ENCODE results near the gene THRB. TPM values are rescaled to one million over a fixed set of nuclear protein-coding genes. Genes with fewer than 3 reads are reported as not detected.

Gene THRB
- total and polyA plus RNA-seq, 2 experiments from 2014 or later = 26.8 to 60.0 TPM

- Histone ChIP-seq H3K27me3 (no peaks in the 10 kb centered on the region), H3K27ac (no peak overlapping the region), H3K9me2 (replicated peaks; ENCODE audit: insufficient read depth) (no peaks in the 10 kb centered on the region), H3K4me3 (no peak overlapping the region), H4K20me1 (ENCODE audit: insufficient read depth, poor library complexity, severe bottlenecking) (no peaks in the 10 kb centered on the region), H3K79me2 (no peaks in the 10 kb centered on the region), H3K4me1 (ENCODE audit: insufficient read depth) (peaks cover 32% of the 10 kb centered on the region), H2AFZ (no peak overlapping the region), H3K4me2 (no peak overlapping the region), H3K36me3 (replicated peaks; ENCODE audit: insufficient read depth, low read depth) (no peaks in the 10 kb centered on the region), H3K9me3 (ENCODE audit: low read depth) (no peaks in the 10 kb centered on the region)
- 91% methylated on average over 2 of the region's 2 CpGs for WGBS (ENCODE audit: low lambda C conversion rate, missing lambda C conversion rate)
- TF ChIP-seq EZH2 (IDR thresholded peaks at IDR 0.05; ENCODE audit: borderline replicate concordance) = no peak
- TF ChIP-seq EZH2phosphoT487 (IDR thresholded peaks at IDR 0.05; ENCODE audit: low read depth, severe bottlenecking, unreplicated experiment) = no peak
- no peak for TF ChIP-seq CTCF (IDR thresholded peaks at IDR 0.05; ENCODE audit: poor library complexity)
- DNase-seq (ENCODE audit: low spot score) = no peak
These were observed 359.4 kb downstream of the THRB start for GRCh38 chr3:24135280-24135679.

- no peak overlapping the region for H3K4me2 ChIP-seq
- H3K27me3 ChIP-seq = no peaks in the 10 kb centered on the region
- no peaks in the 10 kb centered on the region for H3K9me2 ChIP-seq (replicated peaks; ENCODE audit: insufficient read depth)
- 90% methylated on average over 2 of the region's 2 CpGs for WGBS (ENCODE audit: low lambda C conversion rate, missing lambda C conversion rate)
- TF ChIP-seq CTCF (IDR thresholded peaks at IDR 0.05; ENCODE audit: poor library complexity) = no peak
- TF ChIP-seq EZH2 (IDR thresholded peaks at IDR 0.05; ENCODE audit: borderline replicate concordance) = no peak
- no peak for TF ChIP-seq EZH2phosphoT487 (IDR thresholded peaks at IDR 0.05; ENCODE audit: low read depth, severe bottlenecking, unreplicated experiment)
- H3K27ac ChIP-seq = no peak overlapping the region
- no peaks in the 10 kb centered on the region for H3K36me3 ChIP-seq (replicated peaks; ENCODE audit: insufficient read depth, low read depth)
- peaks cover 20% of the 10 kb centered on the region for H3K4me1 ChIP-seq (ENCODE audit: insufficient read depth)
- no peak overlapping the region for H2AFZ ChIP-seq
- no peak for DNase-seq (ENCODE audit: low spot score)
- H4K20me1 ChIP-seq (ENCODE audit: insufficient read depth, poor library complexity, severe bottlenecking) = no peaks in the 10 kb centered on the region
- no peak overlapping the region for H3K4me3 ChIP-seq
- no peaks in the 10 kb centered on the region for H3K79me2 ChIP-seq
- no peaks in the 10 kb centered on the region for H3K9me3 ChIP-seq (ENCODE audit: low read depth)
These were observed 360.7 kb downstream of the THRB start for GRCh38 chr3:24133942-24134341.

GRCh38 chr3:24133436-24133835 lies 361.2 kb downstream of the THRB start:
- no peak for DNase-seq (ENCODE audit: low spot score)
- Histone ChIP-seq H3K36me3 (replicated peaks; ENCODE audit: insufficient read depth, low read depth) (no peaks in the 10 kb centered on the region), H3K79me2 (no peaks in the 10 kb centered on the region), H3K4me2 (no peak overlapping the region), H3K4me3 (no peak overlapping the region), H3K4me1 (ENCODE audit: insufficient read depth) (peaks cover 15% of the 10 kb centered on the region), H3K27me3 (no peaks in the 10 kb centered on the region), H4K20me1 (ENCODE audit: insufficient read depth, poor library complexity, severe bottlenecking) (no peaks in the 10 kb centered on the region), H2AFZ (no peak overlapping the region), H3K9me3 (ENCODE audit: low read depth) (no peaks in the 10 kb centered on the region), H3K9me2 (replicated peaks; ENCODE audit: insufficient read depth) (no peaks in the 10 kb centered on the region), H3K27ac (no peak overlapping the region)
- TF ChIP-seq EZH2phosphoT487 (IDR thresholded peaks at IDR 0.05; ENCODE audit: low read depth, severe bottlenecking, unreplicated experiment) = no peak
- no peak for TF ChIP-seq CTCF (IDR thresholded peaks at IDR 0.05; ENCODE audit: poor library complexity)
- no peak for TF ChIP-seq EZH2 (IDR thresholded peaks at IDR 0.05; ENCODE audit: borderline replicate concordance)

GRCh38 chr3:24129549-24129948 lies 365.1 kb downstream of the THRB start:
- Histone ChIP-seq H3K36me3 (replicated peaks; ENCODE audit: insufficient read depth, low read depth) (no peaks in the 10 kb centered on the region), H3K79me2 (no peaks in the 10 kb centered on the region), H2AFZ (no peak overlapping the region), H3K27me3 (no peaks in the 10 kb centered on the region), H3K9me3 (ENCODE audit: low read depth) (no peaks in the 10 kb centered on the region), H3K9me2 (replicated peaks; ENCODE audit: insufficient read depth) (no peaks in the 10 kb centered on the region), H4K20me1 (ENCODE audit: insufficient read depth, poor library complexity, severe bottlenecking) (no peaks in the 10 kb centered on the region), H3K4me1 (ENCODE audit: insufficient read depth) (peaks cover 4% of the 10 kb centered on the region), H3K4me2 (no peak overlapping the region), H3K27ac (peak overlapping the region; percentile 66), H3K4me3 (no peak overlapping the region)
- no peak for TF ChIP-seq EZH2phosphoT487 (IDR thresholded peaks at IDR 0.05; ENCODE audit: low read depth, severe bottlenecking, unreplicated experiment)
- no peak for TF ChIP-seq EZH2 (IDR thresholded peaks at IDR 0.05; ENCODE audit: borderline replicate concordance)
- TF ChIP-seq CTCF (IDR thresholded peaks at IDR 0.05; ENCODE audit: poor library complexity) = no peak
- DNase-seq (ENCODE audit: low spot score) = no peak
- 85% methylated on average over 5 of the region's 5 CpGs for WGBS (ENCODE audit: low lambda C conversion rate, missing lambda C conversion rate)
